ENCODE results near the gene CARM1. TPM values are rescaled to one million over a fixed set of nuclear protein-coding genes. Genes with fewer than 3 reads are reported as not detected.

Gene CARM1
- polyA plus RNA-seq, 1 donor from 2014 or later: 22.3 TPM

GRCh38 chr19:10839114-10840050 lies 32.0 kb upstream of the CARM1 start:
- H2AFZ ChIP-seq (ENCODE audit: low read depth, low read length): no peak overlapping the region
- no peak overlapping the region for H3K4me2 ChIP-seq (ENCODE audit: low read length)
- no peaks in the 10 kb centered on the region for H3F3A ChIP-seq (ENCODE audit: insufficient read depth, low read length, poor library complexity, severe bottlenecking)
- H3K9ac ChIP-seq (ENCODE audit: low read length): no peak overlapping the region
- H3K4me3 ChIP-seq (ENCODE audit: low read length): no peak overlapping the region
- H4K20me1 ChIP-seq (ENCODE audit: insufficient read depth): no peaks in the 10 kb centered on the region
- no peaks in the 10 kb centered on the region for H3K27me3 ChIP-seq (ENCODE audit: insufficient read depth, low read depth, low read length)
- H3K36me3 ChIP-seq (ENCODE audit: insufficient read depth, low read length): no peaks in the 10 kb centered on the region
- no peak overlapping the region for H3K27ac ChIP-seq (ENCODE audit: low read length)
- no peaks in the 10 kb centered on the region for H3K9me3 ChIP-seq (ENCODE audit: low read length)
- TF ChIP-seq REST (IDR thresholded peaks at IDR 0.05; ENCODE audit: borderline replicate concordance) (no peak), EP300 (conservative IDR thresholded peaks at IDR 0.05; ENCODE audit: poor library complexity, severe bottlenecking) (no peak), CTCF (IDR thresholded peaks at IDR 0.05; ENCODE audit: poor library complexity, severe bottlenecking) (no peak), TAF1 (IDR thresholded peaks at IDR 0.05; ENCODE audit: low read depth) (no peak), POLR2AphosphoS5 (IDR thresholded peaks at IDR 0.05) (no peak), RAD21 (conservative IDR thresholded peaks at IDR 0.05) (no peak)
- H3K9me2 ChIP-seq (ENCODE audit: insufficient read depth, low read length): no peaks in the 10 kb centered on the region
- no peaks in the 10 kb centered on the region for H3K79me2 ChIP-seq (replicated peaks; ENCODE audit: insufficient read depth, low read length)

GRCh38 chr19:10842788-10843187 lies 28.6 kb upstream of the CARM1 start:
- Histone ChIP-seq H3K9ac (ENCODE audit: low read length) (no peak overlapping the region), H3K9me2 (ENCODE audit: insufficient read depth, low read length) (no peaks in the 10 kb centered on the region), H3K27me3 (ENCODE audit: insufficient read depth, low read depth, low read length) (no peaks in the 10 kb centered on the region), H3K9me3 (ENCODE audit: low read length) (peaks cover 4% of the 10 kb centered on the region), H3K36me3 (ENCODE audit: insufficient read depth, low read length) (no peaks in the 10 kb centered on the region), H3K4me2 (ENCODE audit: low read length) (no peak overlapping the region), H3K4me3 (ENCODE audit: low read length) (no peak overlapping the region), H3K79me2 (replicated peaks; ENCODE audit: insufficient read depth, low read length) (no peaks in the 10 kb centered on the region), H3F3A (ENCODE audit: insufficient read depth, low read length, poor library complexity, severe bottlenecking) (no peaks in the 10 kb centered on the region), H3K27ac (ENCODE audit: low read length) (no peak overlapping the region), H2AFZ (ENCODE audit: low read depth, low read length) (no peak overlapping the region), H4K20me1 (ENCODE audit: insufficient read depth) (no peaks in the 10 kb centered on the region)
- TF ChIP-seq EP300 (conservative IDR thresholded peaks at IDR 0.05; ENCODE audit: poor library complexity, severe bottlenecking): no peak
- no peak for TF ChIP-seq REST (IDR thresholded peaks at IDR 0.05; ENCODE audit: borderline replicate concordance)
- no peak for TF ChIP-seq POLR2AphosphoS5 (IDR thresholded peaks at IDR 0.05)
- TF ChIP-seq CTCF (IDR thresholded peaks at IDR 0.05; ENCODE audit: poor library complexity, severe bottlenecking): no peak
- no peak for TF ChIP-seq EZH2 (IDR thresholded peaks at IDR 0.05; ENCODE audit: borderline replicate concordance, insufficient read depth, low read length, poor library complexity, severe bottlenecking)
- TF ChIP-seq RAD21 (conservative IDR thresholded peaks at IDR 0.05): no peak
- no peak for TF ChIP-seq MXI1 (conservative IDR thresholded peaks at IDR 0.05; ENCODE audit: poor library complexity, severe bottlenecking)
- no peak for TF ChIP-seq TAF1 (IDR thresholded peaks at IDR 0.05; ENCODE audit: low read depth)
- TF ChIP-seq SMC3 (conservative IDR thresholded peaks at IDR 0.05; ENCODE audit: poor library complexity): no peak

Measured in neural cell (in vitro differentiated cells).